ENCODE results near the gene GSE1.

GSE1 gene

DNA sequence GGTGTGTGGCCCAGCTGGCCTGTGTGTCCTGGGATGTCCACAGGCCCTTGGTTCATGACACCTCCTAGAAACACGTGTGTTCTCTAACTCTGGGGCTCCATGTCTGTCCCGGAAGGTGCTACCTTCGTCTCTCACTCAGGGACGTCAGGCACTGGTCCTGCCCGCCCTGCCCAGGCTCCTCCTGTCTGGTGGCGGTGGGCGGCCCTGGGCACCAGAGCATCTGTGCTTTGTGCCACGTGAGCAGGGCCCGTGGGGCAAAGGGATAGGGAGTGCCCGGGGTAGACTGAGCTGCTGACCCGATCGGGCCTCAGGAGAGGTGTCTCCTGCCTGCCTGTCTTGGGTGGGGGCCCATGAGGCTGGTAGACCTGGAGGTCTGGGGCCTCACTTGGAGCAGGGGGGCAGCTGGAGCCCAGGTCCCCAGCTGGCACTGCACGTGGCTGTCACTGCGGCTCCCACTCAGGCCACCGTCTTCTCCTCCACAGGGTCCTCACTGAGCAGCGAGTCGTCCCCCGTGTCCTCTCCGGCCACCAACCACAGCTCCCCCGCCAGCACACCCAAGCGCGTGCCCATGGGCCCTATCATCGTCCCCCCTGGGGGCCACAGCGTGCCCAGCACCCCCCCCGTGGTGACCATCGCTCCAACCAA lies 35.1 kb downstream of the GSE1 start:
- DNase-seq (ENCODE audit: low read depth), result no peak
- no peak overlapping the region for H3K4me3 ChIP-seq (ENCODE audit: low read depth, low read length)
- TF ChIP-seq, protein P1, sequence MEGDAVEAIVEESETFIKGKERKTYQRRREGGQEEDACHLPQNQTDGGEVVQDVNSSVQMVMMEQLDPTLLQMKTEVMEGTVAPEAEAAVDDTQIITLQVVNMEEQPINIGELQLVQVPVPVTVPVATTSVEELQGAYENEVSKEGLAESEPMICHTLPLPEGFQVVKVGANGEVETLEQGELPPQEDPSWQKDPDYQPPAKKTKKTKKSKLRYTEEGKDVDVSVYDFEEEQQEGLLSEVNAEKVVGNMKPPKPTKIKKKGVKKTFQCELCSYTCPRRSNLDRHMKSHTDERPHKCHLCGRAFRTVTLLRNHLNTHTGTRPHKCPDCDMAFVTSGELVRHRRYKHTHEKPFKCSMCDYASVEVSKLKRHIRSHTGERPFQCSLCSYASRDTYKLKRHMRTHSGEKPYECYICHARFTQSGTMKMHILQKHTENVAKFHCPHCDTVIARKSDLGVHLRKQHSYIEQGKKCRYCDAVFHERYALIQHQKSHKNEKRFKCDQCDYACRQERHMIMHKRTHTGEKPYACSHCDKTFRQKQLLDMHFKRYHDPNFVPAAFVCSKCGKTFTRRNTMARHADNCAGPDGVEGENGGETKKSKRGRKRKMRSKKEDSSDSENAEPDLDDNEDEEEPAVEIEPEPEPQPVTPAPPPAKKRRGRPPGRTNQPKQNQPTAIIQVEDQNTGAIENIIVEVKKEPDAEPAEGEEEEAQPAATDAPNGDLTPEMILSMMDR (IDR thresholded peaks at IDR 0.05; ENCODE audit: control insufficient read depth, extremely low read depth, insufficient read depth), result no peak

DNA sequence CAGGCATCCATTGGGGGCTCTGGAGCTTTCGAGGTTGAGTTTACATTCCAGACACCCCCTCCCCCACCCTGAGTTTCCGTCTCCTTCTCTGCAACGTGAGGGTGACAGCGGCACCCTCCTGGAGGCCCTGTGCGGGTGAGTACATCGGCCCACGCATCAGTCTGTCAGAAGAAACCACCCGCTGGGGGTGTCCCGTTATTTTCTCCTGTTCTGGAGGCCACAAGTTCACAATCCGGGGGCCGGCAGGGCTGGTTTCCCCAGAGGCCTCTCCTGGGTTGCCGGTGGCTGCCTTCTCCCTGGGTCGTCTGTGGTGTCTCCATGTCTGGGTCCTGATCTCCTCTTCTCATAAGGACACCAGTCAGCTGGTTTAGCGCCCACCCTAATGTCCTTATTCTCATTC lies 35.7 kb downstream of the GSE1 start:
- TF ChIP-seq, protein P1 (IDR thresholded peaks at IDR 0.05; ENCODE audit: control insufficient read depth, extremely low read depth, insufficient read depth), result no peak
- DNase-seq (ENCODE audit: low read depth), result no peak

GRCh38 chr16:85649411-85650134 lies 36.5 kb downstream of the GSE1 start:
- TF ChIP-seq, protein P1 (IDR thresholded peaks at IDR 0.05; ENCODE audit: control insufficient read depth, extremely low read depth, insufficient read depth), result no peak
- H3K4me3 ChIP-seq (ENCODE audit: low read depth, low read length), result no peak overlapping the region
- DNase-seq (ENCODE audit: low read depth), result no peak

More for the DNA sequence above, 35.7 kb downstream of the GSE1 start:
- H3K4me3 ChIP-seq (ENCODE audit: low read depth, low read length), result no peak overlapping the region

DNA sequence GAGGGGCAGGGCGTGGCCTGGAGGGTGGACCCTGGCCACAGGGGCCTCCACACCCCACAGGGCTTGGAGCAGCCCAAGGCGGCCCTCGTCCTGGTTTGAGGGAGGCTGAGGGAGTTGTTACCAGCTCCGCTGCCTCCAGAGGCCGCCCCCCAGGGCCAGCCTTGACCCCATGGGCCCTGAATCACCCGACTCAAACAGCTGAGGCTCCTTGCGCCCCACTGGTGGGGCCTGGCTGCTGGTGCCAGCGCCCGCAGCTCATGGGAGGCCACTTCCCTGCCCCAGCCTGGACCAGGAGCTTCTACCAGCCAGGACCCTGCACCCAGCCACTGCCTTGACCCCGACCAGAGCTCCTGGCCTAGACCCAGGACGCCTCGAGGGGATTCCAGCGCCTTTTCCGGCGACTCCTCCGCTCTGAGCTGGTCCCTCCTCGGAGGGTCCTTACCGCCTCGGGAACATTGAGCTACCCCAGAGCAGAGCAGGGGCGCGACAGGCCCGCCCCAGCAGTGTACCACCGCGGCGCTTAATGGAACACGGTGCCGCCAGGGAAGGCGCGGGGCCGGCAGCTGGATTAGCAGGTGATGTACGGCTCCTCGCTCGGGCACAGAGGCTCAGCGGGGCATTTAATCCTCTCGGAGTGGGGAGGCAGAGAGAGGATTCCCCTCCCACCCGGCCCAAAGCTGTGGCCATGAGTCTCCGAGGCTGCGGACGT lies 37.2 kb downstream of the GSE1 start:
- TF ChIP-seq, protein P1 (IDR thresholded peaks at IDR 0.05; ENCODE audit: control insufficient read depth, extremely low read depth, insufficient read depth), result no peak
- DNase-seq (ENCODE audit: low read depth), result no peak
- H3K4me3 ChIP-seq (ENCODE audit: low read depth, low read length), result no peak overlapping the region

- DNase-seq (ENCODE audit: low read depth), result no peak
- H3K4me3 ChIP-seq (ENCODE audit: low read depth, low read length), result no peak overlapping the region
- TF ChIP-seq, protein P1 (IDR thresholded peaks at IDR 0.05; ENCODE audit: control insufficient read depth, extremely low read depth, insufficient read depth), result no peak
These were observed 37.9 kb downstream of the GSE1 start for GRCh38 chr16:85650844-85651628.

- TF ChIP-seq, protein P1 (IDR thresholded peaks at IDR 0.05; ENCODE audit: control insufficient read depth, extremely low read depth, insufficient read depth), result no peak
- H3K4me3 ChIP-seq (ENCODE audit: low read depth, low read length), result no peak overlapping the region
- no peak for DNase-seq (ENCODE audit: low read depth)
These were observed 38.7 kb downstream of the GSE1 start for GRCh38 chr16:85651629-85652430.

Data from LNCaP clone FGC (cell line).